GM12801 (cell line): ENCODE data around the gene CXCL8.

Experiments
- CTCF ChIP-seq: IDR thresholded peaks from one replicate; pipeline ENCODE4 v1.5.1; 2011; ENCODE audit warnings: control low read depth; ENCODE audit not compliant: insufficient read length; ENCODE audit errors: extremely low read depth

The CXCL8 gene

GRCh38 chr4:73740353-73740778 is at the start of gene CXCL8:
Gene CXCL8, plus strand, starts transcription at chr4:73740569. Its CDS starts 90 bp downstream, at chr4:73740659.
- no peak for TF ChIP-seq CTCF

- TF ChIP-seq CTCF, result no peak
Observed at GRCh38 chr4:73691759-73692158, 48.6 kb upstream of the CXCL8 start.

GRCh38 chr4:73692254-73692653 is 48.1 kb upstream of the CXCL8 start:
- TF ChIP-seq CTCF, result no peak

GRCh38 chr4:73692701-73693100 is 47.7 kb upstream of the CXCL8 start:
- no peak for TF ChIP-seq CTCF

GRCh38 chr4:73693811-73694210 is 46.6 kb upstream of the CXCL8 start:
- no peak for TF ChIP-seq CTCF

GRCh38 chr4:73698217-73698616 is 42.2 kb upstream of the CXCL8 start:
- no peak for TF ChIP-seq CTCF

GRCh38 chr4:73701116-73701515 is 39.3 kb upstream of the CXCL8 start:
- no peak for TF ChIP-seq CTCF
